WTC11 (cell line): ENCODE results near the gene SNU13. TPM values are rescaled to one million over a fixed set of nuclear protein-coding genes. Genes with fewer than 3 reads are reported as not detected.

Source experiments
- ATAC-seq: fragments of 200-7000 bp; cut with Tn5 transposase; 2 replicates; pipeline ENCODE4 v1.10.0; 2021; ENCODE audit warnings: mild to moderate bottlenecking, moderate library complexity
- CTCF ChIA-PET: fragments of 300-600 bp; sonication (Branson Sonifier 250); formaldehyde crosslinking; loops from one replicate; lab custom pipeline; 2021; ENCODE audit warnings: antibody characterized with exemption; lab: Charles Lee
- POLR2A ChIA-PET: fragments of 350-600 bp; sonication (Branson Sonifier 250); formaldehyde crosslinking; loops from one replicate; lab custom pipeline; 2021; ENCODE audit warnings: antibody characterized with exemption; lab: Charles Lee
- DNase-seq: peaks from one replicate; pipeline ENCODE4 v3.0.0; 2021; ENCODE audit warnings: low spot score
- H3K27ac Mint-ChIP-seq: 2 replicates; pipeline ENCODE4 v1.8.0; 2021; ENCODE audit warnings: mixed read lengths
- H3K27me3 Mint-ChIP-seq: 2 replicates; pipeline ENCODE4 v1.8.0; 2021; ENCODE audit warnings: low read depth, mild to moderate bottlenecking, moderate library complexity, mixed read lengths
- H3K36me3 Mint-ChIP-seq: 2 replicates; pipeline ENCODE4 v1.8.0; 2021; ENCODE audit warnings: mixed read lengths
- H3K4me1 Mint-ChIP-seq: 2 replicates; pipeline ENCODE4 v1.8.0; 2022; ENCODE audit warnings: mixed read lengths
- H3K4me3 Mint-ChIP-seq: 2 replicates; pipeline ENCODE4 v1.8.0; 2021; ENCODE audit warnings: mild to moderate bottlenecking, moderate library complexity, mixed read lengths
- H3K9me3 Mint-ChIP-seq: 2 replicates; pipeline ENCODE4 v1.8.0; 2021; ENCODE audit warnings: mixed read lengths
- ATF1 ChIP-seq: sonication (generic); formaldehyde crosslinking; IDR thresholded peaks from 2 replicates; pipeline ENCODE4 v1.8.1; 2023; ENCODE audit warnings: mild to moderate bottlenecking, moderate library complexity, missing genetic modification reagents
- CREB1 ChIP-seq: sonication (generic); formaldehyde crosslinking; IDR thresholded peaks from 2 replicates; pipeline ENCODE4 v1.8.0; 2023; ENCODE audit warnings: mild to moderate bottlenecking, missing genetic modification reagents
- EMX1 ChIP-seq: fragments of 250-450 bp; sonication (Bioruptor Pico); IDR thresholded peaks from 2 replicates; pipeline ENCODE4 v1.8.0; 2021; ENCODE audit warnings: mild to moderate bottlenecking
- GRHL2 ChIP-seq: fragments of 250-450 bp; sonication (Bioruptor Pico); IDR thresholded peaks from 2 replicates; pipeline ENCODE4 v1.8.0; 2022; ENCODE audit warnings: mild to moderate bottlenecking, moderate library complexity; ENCODE audit not compliant: insufficient replicate concordance, severe bottlenecking
- NFE2L1 ChIP-seq: sonication (generic); formaldehyde crosslinking; IDR thresholded peaks from 2 replicates; pipeline ENCODE4 v1.8.1; 2023; ENCODE audit warnings: missing genetic modification reagents
- OVOL2 ChIP-seq: fragments of 250-450 bp; sonication (Bioruptor Pico); IDR thresholded peaks from 2 replicates; pipeline ENCODE4 v1.9.0; 2021; ENCODE audit warnings: mild to moderate bottlenecking, borderline replicate concordance
- RORB ChIP-seq: fragments of 250-450 bp; sonication (Bioruptor Pico); IDR thresholded peaks from 2 replicates; pipeline ENCODE4 v1.9.0; 2021; ENCODE audit warnings: mild to moderate bottlenecking
- TCF7 ChIP-seq: sonication (generic); formaldehyde crosslinking; IDR thresholded peaks from 2 replicates; pipeline ENCODE4 v1.8.0; 2022; ENCODE audit warnings: mild to moderate bottlenecking, low read depth, missing genetic modification reagents, moderate library complexity
- ZBTB21 ChIP-seq: sonication (generic); formaldehyde crosslinking; IDR thresholded peaks from 2 replicates; pipeline ENCODE4 v1.8.1; 2023; ENCODE audit warnings: mild to moderate bottlenecking, missing genetic modification reagents, borderline replicate concordance
- ZNF138 ChIP-seq: sonication (generic); formaldehyde crosslinking; conservative IDR thresholded peaks from 2 replicates; pipeline ENCODE4 v1.8.1; 2022; ENCODE audit warnings: mild to moderate bottlenecking, moderate library complexity, missing genetic modification reagents
- ZNF263 ChIP-seq: sonication (generic); formaldehyde crosslinking; IDR thresholded peaks from 2 replicates; pipeline ENCODE4 v1.8.1; 2022; ENCODE audit warnings: low read depth, mild to moderate bottlenecking, moderate library complexity, missing genetic modification reagents
- ZNF396 ChIP-seq: fragments of 250-450 bp; sonication (Bioruptor Pico); IDR thresholded peaks from 2 replicates; pipeline ENCODE4 v1.8.0; 2021; ENCODE audit warnings: mild to moderate bottlenecking, moderate library complexity, borderline replicate concordance
- total RNA-seq: library from RNA; stranded (reverse); gene quantifications from 3 replicates; pipeline ENCODE4 v1.2.3, GENCODE V29; 2021
- TF ChIP-seq, protein P1 (sequence below): sonication (generic); formaldehyde crosslinking; IDR thresholded peaks from 2 replicates; pipeline ENCODE4 v1.8.0; 2023; ENCODE audit warnings: missing genetic modification reagents, mild to moderate bottlenecking, borderline replicate concordance
- TF ChIP-seq, protein P2 (sequence below): sonication (generic); formaldehyde crosslinking; IDR thresholded peaks from 2 replicates; pipeline ENCODE4 v1.8.1; 2022; ENCODE audit warnings: low read depth, missing genetic modification reagents, borderline replicate concordance
- TF ChIP-seq, protein P3 (sequence below): fragments of 250-450 bp; sonication (Bioruptor Pico); IDR thresholded peaks from 2 replicates; pipeline ENCODE4 v1.8.0; 2021; ENCODE audit warnings: mild to moderate bottlenecking
- TF ChIP-seq, protein P4 (sequence below): sonication (generic); formaldehyde crosslinking; conservative IDR thresholded peaks from 2 replicates; pipeline ENCODE4 v1.8.1; 2022; ENCODE audit warnings: mild to moderate bottlenecking, missing genetic modification reagents
- TF ChIP-seq, protein P5 (sequence below): sonication (generic); formaldehyde crosslinking; IDR thresholded peaks from 2 replicates; pipeline ENCODE4 v1.8.1; 2022; ENCODE audit warnings: low read depth, mild to moderate bottlenecking, moderate library complexity, missing genetic modification reagents, borderline replicate concordance
- TF ChIP-seq, protein P6 (sequence below): fragments of 200-600 bp; IDR thresholded peaks from 2 replicates; pipeline ENCODE4 v1.8.0; 2022; ENCODE audit warnings: antibody characterized with exemption
- TF ChIP-seq, protein P7 (sequence below): sonication (generic); formaldehyde crosslinking; IDR thresholded peaks from 2 replicates; pipeline ENCODE4 v1.8.1; 2023; ENCODE audit warnings: mild to moderate bottlenecking, missing genetic modification reagents
- TF ChIP-seq, protein P8 (sequence below): sonication (generic); formaldehyde crosslinking; IDR thresholded peaks from 2 replicates; pipeline ENCODE4 v1.8.0; 2022; ENCODE audit warnings: missing genetic modification reagents

The SNU13 gene
- total RNA-seq, 1 experiment from 2014 or later: 207 TPM

DNA sequence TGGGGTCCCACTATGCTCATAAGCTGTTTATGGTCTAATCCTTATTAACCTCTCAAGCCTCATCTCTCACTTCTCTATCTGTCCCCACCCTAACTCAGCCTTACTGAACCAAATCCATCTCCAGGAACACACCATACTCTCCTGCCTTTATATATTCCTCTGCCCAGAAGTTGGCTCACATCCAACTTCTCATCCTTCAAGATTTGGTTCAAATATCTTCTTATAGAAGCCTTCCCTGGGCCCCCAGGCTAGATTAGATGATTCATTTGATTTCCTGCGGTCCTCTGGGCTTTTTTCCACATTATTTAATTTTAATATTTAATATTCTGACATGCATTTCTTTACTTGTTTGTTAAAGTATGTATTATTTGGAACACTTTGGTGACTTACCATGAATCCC is 33.8 kb upstream of the SNU13 start (continued):
- TF ChIP-seq, protein P1, sequence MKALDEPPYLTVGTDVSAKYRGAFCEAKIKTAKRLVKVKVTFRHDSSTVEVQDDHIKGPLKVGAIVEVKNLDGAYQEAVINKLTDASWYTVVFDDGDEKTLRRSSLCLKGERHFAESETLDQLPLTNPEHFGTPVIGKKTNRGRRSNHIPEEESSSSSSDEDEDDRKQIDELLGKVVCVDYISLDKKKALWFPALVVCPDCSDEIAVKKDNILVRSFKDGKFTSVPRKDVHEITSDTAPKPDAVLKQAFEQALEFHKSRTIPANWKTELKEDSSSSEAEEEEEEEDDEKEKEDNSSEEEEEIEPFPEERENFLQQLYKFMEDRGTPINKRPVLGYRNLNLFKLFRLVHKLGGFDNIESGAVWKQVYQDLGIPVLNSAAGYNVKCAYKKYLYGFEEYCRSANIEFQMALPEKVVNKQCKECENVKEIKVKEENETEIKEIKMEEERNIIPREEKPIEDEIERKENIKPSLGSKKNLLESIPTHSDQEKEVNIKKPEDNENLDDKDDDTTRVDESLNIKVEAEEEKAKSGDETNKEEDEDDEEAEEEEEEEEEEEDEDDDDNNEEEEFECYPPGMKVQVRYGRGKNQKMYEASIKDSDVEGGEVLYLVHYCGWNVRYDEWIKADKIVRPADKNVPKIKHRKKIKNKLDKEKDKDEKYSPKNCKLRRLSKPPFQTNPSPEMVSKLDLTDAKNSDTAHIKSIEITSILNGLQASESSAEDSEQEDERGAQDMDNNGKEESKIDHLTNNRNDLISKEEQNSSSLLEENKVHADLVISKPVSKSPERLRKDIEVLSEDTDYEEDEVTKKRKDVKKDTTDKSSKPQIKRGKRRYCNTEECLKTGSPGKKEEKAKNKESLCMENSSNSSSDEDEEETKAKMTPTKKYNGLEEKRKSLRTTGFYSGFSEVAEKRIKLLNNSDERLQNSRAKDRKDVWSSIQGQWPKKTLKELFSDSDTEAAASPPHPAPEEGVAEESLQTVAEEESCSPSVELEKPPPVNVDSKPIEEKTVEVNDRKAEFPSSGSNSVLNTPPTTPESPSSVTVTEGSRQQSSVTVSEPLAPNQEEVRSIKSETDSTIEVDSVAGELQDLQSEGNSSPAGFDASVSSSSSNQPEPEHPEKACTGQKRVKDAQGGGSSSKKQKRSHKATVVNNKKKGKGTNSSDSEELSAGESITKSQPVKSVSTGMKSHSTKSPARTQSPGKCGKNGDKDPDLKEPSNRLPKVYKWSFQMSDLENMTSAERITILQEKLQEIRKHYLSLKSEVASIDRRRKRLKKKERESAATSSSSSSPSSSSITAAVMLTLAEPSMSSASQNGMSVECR (CRISPR knock-in tag): no peak
- no peak for TF ChIP-seq TCF7 (CRISPR knock-in tag)
- TF ChIP-seq, protein P2, sequence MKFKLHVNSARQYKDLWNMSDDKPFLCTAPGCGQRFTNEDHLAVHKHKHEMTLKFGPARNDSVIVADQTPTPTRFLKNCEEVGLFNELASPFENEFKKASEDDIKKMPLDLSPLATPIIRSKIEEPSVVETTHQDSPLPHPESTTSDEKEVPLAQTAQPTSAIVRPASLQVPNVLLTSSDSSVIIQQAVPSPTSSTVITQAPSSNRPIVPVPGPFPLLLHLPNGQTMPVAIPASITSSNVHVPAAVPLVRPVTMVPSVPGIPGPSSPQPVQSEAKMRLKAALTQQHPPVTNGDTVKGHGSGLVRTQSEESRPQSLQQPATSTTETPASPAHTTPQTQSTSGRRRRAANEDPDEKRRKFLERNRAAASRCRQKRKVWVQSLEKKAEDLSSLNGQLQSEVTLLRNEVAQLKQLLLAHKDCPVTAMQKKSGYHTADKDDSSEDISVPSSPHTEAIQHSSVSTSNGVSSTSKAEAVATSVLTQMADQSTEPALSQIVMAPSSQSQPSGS (CRISPR knock-in tag): no peak
- TF ChIP-seq NFE2L1: no peak
- TF ChIP-seq, protein P3, sequence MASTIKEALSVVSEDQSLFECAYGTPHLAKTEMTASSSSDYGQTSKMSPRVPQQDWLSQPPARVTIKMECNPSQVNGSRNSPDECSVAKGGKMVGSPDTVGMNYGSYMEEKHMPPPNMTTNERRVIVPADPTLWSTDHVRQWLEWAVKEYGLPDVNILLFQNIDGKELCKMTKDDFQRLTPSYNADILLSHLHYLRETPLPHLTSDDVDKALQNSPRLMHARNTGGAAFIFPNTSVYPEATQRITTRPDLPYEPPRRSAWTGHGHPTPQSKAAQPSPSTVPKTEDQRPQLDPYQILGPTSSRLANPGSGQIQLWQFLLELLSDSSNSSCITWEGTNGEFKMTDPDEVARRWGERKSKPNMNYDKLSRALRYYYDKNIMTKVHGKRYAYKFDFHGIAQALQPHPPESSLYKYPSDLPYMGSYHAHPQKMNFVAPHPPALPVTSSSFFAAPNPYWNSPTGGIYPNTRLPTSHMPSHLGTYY (CRISPR knock-in tag): no peak
- TF ChIP-seq, protein P4, sequence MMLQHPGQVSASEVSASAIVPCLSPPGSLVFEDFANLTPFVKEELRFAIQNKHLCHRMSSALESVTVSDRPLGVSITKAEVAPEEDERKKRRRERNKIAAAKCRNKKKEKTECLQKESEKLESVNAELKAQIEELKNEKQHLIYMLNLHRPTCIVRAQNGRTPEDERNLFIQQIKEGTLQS (CRISPR knock-in tag): no peak
- no peak for TF ChIP-seq ZNF396
- TF ChIP-seq CREB1 (CRISPR knock-in tag): no peak
- TF ChIP-seq, protein P5, sequence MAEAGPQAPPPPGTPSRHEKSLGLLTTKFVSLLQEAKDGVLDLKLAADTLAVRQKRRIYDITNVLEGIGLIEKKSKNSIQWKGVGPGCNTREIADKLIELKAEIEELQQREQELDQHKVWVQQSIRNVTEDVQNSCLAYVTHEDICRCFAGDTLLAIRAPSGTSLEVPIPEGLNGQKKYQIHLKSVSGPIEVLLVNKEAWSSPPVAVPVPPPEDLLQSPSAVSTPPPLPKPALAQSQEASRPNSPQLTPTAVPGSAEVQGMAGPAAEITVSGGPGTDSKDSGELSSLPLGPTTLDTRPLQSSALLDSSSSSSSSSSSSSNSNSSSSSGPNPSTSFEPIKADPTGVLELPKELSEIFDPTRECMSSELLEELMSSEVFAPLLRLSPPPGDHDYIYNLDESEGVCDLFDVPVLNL: no peak
- no peak for TF ChIP-seq ATF1 (CRISPR knock-in tag)

DNA sequence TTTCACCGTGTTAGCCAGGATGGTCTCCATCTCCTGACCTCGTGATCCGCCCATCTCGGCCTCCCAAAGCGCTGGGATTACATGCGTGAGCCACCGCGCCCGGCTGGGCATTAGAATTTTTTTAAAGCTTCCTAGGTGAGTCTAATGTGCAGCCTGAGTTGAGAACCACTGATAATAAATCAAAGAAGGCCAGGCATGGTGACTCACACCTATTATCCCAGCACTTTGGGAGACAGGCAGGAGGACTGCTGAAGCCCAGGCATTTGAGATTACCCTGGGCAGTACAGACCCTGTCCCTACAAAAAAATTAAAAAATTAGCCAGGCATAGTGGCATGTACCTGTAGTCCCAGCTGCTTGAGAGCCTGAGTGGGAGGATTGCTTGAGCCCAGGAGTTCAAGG is 24.3 kb upstream of the SNU13 start:
- H3K4me1 Mint-ChIP-seq: no peaks in the 10 kb centered on the region
- no peak overlapping the region for H3K4me3 Mint-ChIP-seq
- H3K9me3 Mint-ChIP-seq: no peaks in the 10 kb centered on the region
- DNase-seq: no peak
- TF ChIP-seq OVOL2: no peak
- no peak for TF ChIP-seq EMX1
- no peak for TF ChIP-seq ZBTB21 (CRISPR knock-in tag)
- no peak for TF ChIP-seq ZNF396
- TF ChIP-seq GRHL2 (CRISPR knock-in tag): no peak
- TF ChIP-seq ZNF138: no peak
- no peak for TF ChIP-seq NFE2L1
- no peak for TF ChIP-seq ZNF263 (CRISPR knock-in tag)
- TF ChIP-seq, protein P6, sequence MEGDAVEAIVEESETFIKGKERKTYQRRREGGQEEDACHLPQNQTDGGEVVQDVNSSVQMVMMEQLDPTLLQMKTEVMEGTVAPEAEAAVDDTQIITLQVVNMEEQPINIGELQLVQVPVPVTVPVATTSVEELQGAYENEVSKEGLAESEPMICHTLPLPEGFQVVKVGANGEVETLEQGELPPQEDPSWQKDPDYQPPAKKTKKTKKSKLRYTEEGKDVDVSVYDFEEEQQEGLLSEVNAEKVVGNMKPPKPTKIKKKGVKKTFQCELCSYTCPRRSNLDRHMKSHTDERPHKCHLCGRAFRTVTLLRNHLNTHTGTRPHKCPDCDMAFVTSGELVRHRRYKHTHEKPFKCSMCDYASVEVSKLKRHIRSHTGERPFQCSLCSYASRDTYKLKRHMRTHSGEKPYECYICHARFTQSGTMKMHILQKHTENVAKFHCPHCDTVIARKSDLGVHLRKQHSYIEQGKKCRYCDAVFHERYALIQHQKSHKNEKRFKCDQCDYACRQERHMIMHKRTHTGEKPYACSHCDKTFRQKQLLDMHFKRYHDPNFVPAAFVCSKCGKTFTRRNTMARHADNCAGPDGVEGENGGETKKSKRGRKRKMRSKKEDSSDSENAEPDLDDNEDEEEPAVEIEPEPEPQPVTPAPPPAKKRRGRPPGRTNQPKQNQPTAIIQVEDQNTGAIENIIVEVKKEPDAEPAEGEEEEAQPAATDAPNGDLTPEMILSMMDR: no peak
- no peak for TF ChIP-seq RORB (CRISPR knock-in tag)
- TF ChIP-seq, protein P7, sequence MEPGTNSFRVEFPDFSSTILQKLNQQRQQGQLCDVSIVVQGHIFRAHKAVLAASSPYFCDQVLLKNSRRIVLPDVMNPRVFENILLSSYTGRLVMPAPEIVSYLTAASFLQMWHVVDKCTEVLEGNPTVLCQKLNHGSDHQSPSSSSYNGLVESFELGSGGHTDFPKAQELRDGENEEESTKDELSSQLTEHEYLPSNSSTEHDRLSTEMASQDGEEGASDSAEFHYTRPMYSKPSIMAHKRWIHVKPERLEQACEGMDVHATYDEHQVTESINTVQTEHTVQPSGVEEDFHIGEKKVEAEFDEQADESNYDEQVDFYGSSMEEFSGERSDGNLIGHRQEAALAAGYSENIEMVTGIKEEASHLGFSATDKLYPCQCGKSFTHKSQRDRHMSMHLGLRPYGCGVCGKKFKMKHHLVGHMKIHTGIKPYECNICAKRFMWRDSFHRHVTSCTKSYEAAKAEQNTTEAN (CRISPR knock-in tag): no peak
- TF ChIP-seq, protein P8, sequence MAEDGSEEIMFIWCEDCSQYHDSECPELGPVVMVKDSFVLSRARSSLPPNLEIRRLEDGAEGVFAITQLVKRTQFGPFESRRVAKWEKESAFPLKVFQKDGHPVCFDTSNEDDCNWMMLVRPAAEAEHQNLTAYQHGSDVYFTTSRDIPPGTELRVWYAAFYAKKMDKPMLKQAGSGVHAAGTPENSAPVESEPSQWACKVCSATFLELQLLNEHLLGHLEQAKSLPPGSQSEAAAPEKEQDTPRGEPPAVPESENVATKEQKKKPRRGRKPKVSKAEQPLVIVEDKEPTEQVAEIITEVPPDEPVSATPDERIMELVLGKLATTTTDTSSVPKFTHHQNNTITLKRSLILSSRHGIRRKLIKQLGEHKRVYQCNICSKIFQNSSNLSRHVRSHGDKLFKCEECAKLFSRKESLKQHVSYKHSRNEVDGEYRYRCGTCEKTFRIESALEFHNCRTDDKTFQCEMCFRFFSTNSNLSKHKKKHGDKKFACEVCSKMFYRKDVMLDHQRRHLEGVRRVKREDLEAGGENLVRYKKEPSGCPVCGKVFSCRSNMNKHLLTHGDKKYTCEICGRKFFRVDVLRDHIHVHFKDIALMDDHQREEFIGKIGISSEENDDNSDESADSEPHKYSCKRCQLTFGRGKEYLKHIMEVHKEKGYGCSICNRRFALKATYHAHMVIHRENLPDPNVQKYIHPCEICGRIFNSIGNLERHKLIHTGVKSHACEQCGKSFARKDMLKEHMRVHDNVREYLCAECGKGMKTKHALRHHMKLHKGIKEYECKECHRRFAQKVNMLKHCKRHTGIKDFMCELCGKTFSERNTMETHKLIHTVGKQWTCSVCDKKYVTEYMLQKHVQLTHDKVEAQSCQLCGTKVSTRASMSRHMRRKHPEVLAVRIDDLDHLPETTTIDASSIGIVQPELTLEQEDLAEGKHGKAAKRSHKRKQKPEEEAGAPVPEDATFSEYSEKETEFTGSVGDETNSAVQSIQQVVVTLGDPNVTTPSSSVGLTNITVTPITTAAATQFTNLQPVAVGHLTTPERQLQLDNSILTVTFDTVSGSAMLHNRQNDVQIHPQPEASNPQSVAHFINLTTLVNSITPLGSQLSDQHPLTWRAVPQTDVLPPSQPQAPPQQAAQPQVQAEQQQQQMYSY (CRISPR knock-in tag): no peak
- TF ChIP-seq, all 79 proteins: peak for 0
- H3K27ac Mint-ChIP-seq: no peak overlapping the region
- no peak for ATAC-seq
- no peaks in the 10 kb centered on the region for H3K36me3 Mint-ChIP-seq
- CTCF ChIA-PET: interaction anchor here (0.6 to 3.1 kb wide), 4 partner anchors 16 to 337 kb away, joined by 3 to 23 read pairs (median 9); no protein-coding TSS in a partner anchor
- POLR2A ChIA-PET: no interaction called here
- peaks cover 31% of the 10 kb centered on the region for H3K27me3 Mint-ChIP-seq
